MM.1S (cell line): Measurements from ENCODE around the gene ING1.

Experiments
- DNase-seq: peaks from one replicate; pipeline ENCODE4 v3.0.0-alpha.2; 2015
- H2AFZ ChIP-seq: fragments of 300-600 bp; sonication (generic); 2 replicates; pipeline ENCODE4 v1.6.0; 2016; ENCODE audit warnings: antibody characterized with exemption, low read length
- H3F3A ChIP-seq: fragments of 300-600 bp; sonication (generic); 2 replicates; pipeline ENCODE4 v1.6.1; 2016; ENCODE audit warnings: mild to moderate bottlenecking, antibody characterized with exemption, low read length, moderate library complexity, mixed read lengths; ENCODE audit not compliant: insufficient read depth
- H3K27ac ChIP-seq: fragments of 300-600 bp; sonication (generic); 2 replicates; pipeline ENCODE4 v1.5.1; 2016; ENCODE audit warnings: mild to moderate bottlenecking, low read length
- H3K27me3 ChIP-seq: fragments of 300-600 bp; sonication (generic); replicated peaks from 2 replicates; pipeline ENCODE4 v1.6.0; 2016; ENCODE audit warnings: low read length; ENCODE audit not compliant: insufficient read depth
- H3K36me3 ChIP-seq: fragments of 300-600 bp; sonication (generic); replicated peaks from 2 replicates; pipeline ENCODE4 v1.6.1; 2016; ENCODE audit warnings: mild to moderate bottlenecking, low read length, mixed read lengths; ENCODE audit not compliant: insufficient read depth
- H3K4me1 ChIP-seq: fragments of 300-600 bp; sonication (generic); 2 replicates; pipeline ENCODE4 v1.6.1; 2016; ENCODE audit warnings: low read length, mixed read lengths
- H3K4me2 ChIP-seq: fragments of 300-600 bp; sonication (generic); 2 replicates; pipeline ENCODE4 v1.6.0; 2016; ENCODE audit warnings: low read depth, low read length
- H3K4me3 ChIP-seq: fragments of 300-600 bp; sonication (generic); 2 replicates; pipeline ENCODE4 v1.5.1; 2016; ENCODE audit warnings: low read length, mixed read lengths
- H3K79me2 ChIP-seq: fragments of 300-600 bp; sonication (generic); 2 replicates; pipeline ENCODE4 v1.6.1; 2016; ENCODE audit warnings: mixed run types, low read length, mixed read lengths
- H3K9ac ChIP-seq: fragments of 300-600 bp; sonication (generic); 2 replicates; pipeline ENCODE4 v1.6.1; 2016; ENCODE audit warnings: low read length, mixed read lengths
- H3K9me2 ChIP-seq: fragments of 300-600 bp; sonication (generic); replicated peaks from 2 replicates; pipeline ENCODE4 v1.6.1; 2016; ENCODE audit warnings: mild to moderate bottlenecking, low read length, mixed read lengths; ENCODE audit not compliant: insufficient read depth
- H3K9me3 ChIP-seq: fragments of 300-600 bp; sonication (generic); replicated peaks from 2 replicates; pipeline ENCODE4 v1.6.1; 2016; ENCODE audit warnings: mild to moderate bottlenecking, low read length, mixed read lengths; ENCODE audit not compliant: insufficient read depth
- H4K20me1 ChIP-seq: fragments of 300-600 bp; sonication (generic); 2 replicates; pipeline ENCODE4 v1.6.1; 2016; ENCODE audit warnings: mild to moderate bottlenecking, low read length, moderate library complexity, mixed read lengths; ENCODE audit not compliant: insufficient read depth
- CTCF ChIP-seq: fragments of 300-600 bp; sonication (generic); IDR thresholded peaks from 2 replicates; pipeline ENCODE4 v1.5.1; 2016; ENCODE audit warnings: antibody characterized with exemption, low read length, mixed read lengths
- EZH2 ChIP-seq: fragments of 300-600 bp; sonication (generic); optimal IDR thresholded peaks from 2 replicates; pipeline ENCODE3; 2017; ENCODE audit warnings: low read depth, mild to moderate bottlenecking, antibody characterized with exemption, low read length, mixed read lengths
- EZH2phosphoT487 ChIP-seq: fragments of 300-600 bp; sonication (generic); IDR thresholded peaks from 2 replicates; pipeline ENCODE4 v1.6.1; 2018; ENCODE audit warnings: antibody characterized with exemption, low read length

ING1 gene

GRCh38 chr13:110759710-110760109, 46.2 kb downstream of the ING1 start:
- H3K9me3 ChIP-seq: no peaks in the 10 kb centered on the region
- no peak for TF ChIP-seq CTCF
- TF ChIP-seq EZH2phosphoT487: no peak
- TF ChIP-seq EZH2: no peak
- H3K4me3 ChIP-seq: no peak overlapping the region
- H3F3A ChIP-seq: no peaks in the 10 kb centered on the region
- no peaks in the 10 kb centered on the region for H3K9me2 ChIP-seq
- H2AFZ ChIP-seq: no peak overlapping the region
- no peak overlapping the region for H3K27ac ChIP-seq
- no peaks in the 10 kb centered on the region for H3K36me3 ChIP-seq
- H3K4me1 ChIP-seq: no peaks in the 10 kb centered on the region
- H3K9ac ChIP-seq: no peak overlapping the region
- no peaks in the 10 kb centered on the region for H3K79me2 ChIP-seq
- DNase-seq: no peak
- H3K27me3 ChIP-seq: no peaks in the 10 kb centered on the region
- H4K20me1 ChIP-seq: no peaks in the 10 kb centered on the region
- H3K4me2 ChIP-seq: no peak overlapping the region

- H3K27ac ChIP-seq: no peak overlapping the region
- no peak overlapping the region for H3K9ac ChIP-seq
- no peaks in the 10 kb centered on the region for H3K27me3 ChIP-seq
- H3F3A ChIP-seq: no peaks in the 10 kb centered on the region
- H3K9me3 ChIP-seq: no peaks in the 10 kb centered on the region
- H3K4me2 ChIP-seq: no peak overlapping the region
- no peaks in the 10 kb centered on the region for H4K20me1 ChIP-seq
- DNase-seq: no peak
- TF ChIP-seq EZH2 (no peak), EZH2phosphoT487 (no peak), CTCF (no peak)
- H3K36me3 ChIP-seq: no peaks in the 10 kb centered on the region
- no peak overlapping the region for H2AFZ ChIP-seq
- H3K4me3 ChIP-seq: no peak overlapping the region
- H3K79me2 ChIP-seq: no peaks in the 10 kb centered on the region
- H3K9me2 ChIP-seq: no peaks in the 10 kb centered on the region
- no peaks in the 10 kb centered on the region for H3K4me1 ChIP-seq
Measured at GRCh38 chr13:110760611-110761010, 47.1 kb downstream of the ING1 start.

GRCh38 chr13:110766671-110767430, 53.4 kb downstream of the ING1 start:
- H3K9me2 ChIP-seq: no peaks in the 10 kb centered on the region
- H3K9ac ChIP-seq: no peak overlapping the region
- H3K27me3 ChIP-seq: no peaks in the 10 kb centered on the region
- H3K27ac ChIP-seq: no peak overlapping the region
- no peak overlapping the region for H2AFZ ChIP-seq
- no peak for TF ChIP-seq CTCF
- no peak for TF ChIP-seq EZH2
- no peak for TF ChIP-seq EZH2phosphoT487
- no peaks in the 10 kb centered on the region for H3K36me3 ChIP-seq
- no peaks in the 10 kb centered on the region for H4K20me1 ChIP-seq
- H3F3A ChIP-seq: no peaks in the 10 kb centered on the region
- H3K4me1 ChIP-seq: no peaks in the 10 kb centered on the region
- H3K79me2 ChIP-seq: no peaks in the 10 kb centered on the region
- no peak for DNase-seq
- no peak overlapping the region for H3K4me3 ChIP-seq
- H3K9me3 ChIP-seq: no peaks in the 10 kb centered on the region
- H3K4me2 ChIP-seq: no peak overlapping the region
